Esophagus muscularis mucosa (tissue), 4 donors: ENCODE data around the gene PPP1R3G.

Source experiments
- CTCF ChIP-seq, 3 experiments: fragments of 200-600 bp in 2 of 3; fragments of 450-650 bp in 1 of 3; sonication (generic) in 2 of 3; IDR thresholded peaks; one replicate each; pipeline ENCODE4 v1.5.1; 2017 to 2019; ENCODE audit warnings: antibody characterized with exemption in 3 of 3, mild to moderate bottlenecking in 2 of 3, moderate library complexity in 1 of 3
- EP300 ChIP-seq: sonication (generic); formaldehyde crosslinking; IDR thresholded peaks from one replicate; pipeline ENCODE4 v1.6.1; 2017; ENCODE audit warnings: antibody characterized with exemption
- POLR2A ChIP-seq: fragments of 450-650 bp; IDR thresholded peaks from one replicate; pipeline ENCODE4 v1.6.1; 2017; ENCODE audit warnings: antibody characterized with exemption, moderate library complexity, mild to moderate bottlenecking, low read depth

GRCh38 chr6:5088780-5089179 is 3.6 kb downstream of the PPP1R3G start:
- no peak for TF ChIP-seq CTCF (IDR thresholded peaks at IDR 0.05)
- TF ChIP-seq EP300 = no peak
- TF ChIP-seq POLR2A = no peak
